Measurements from ENCODE around the gene DAG1. TPM values are rescaled to one million over a fixed set of nuclear protein-coding genes. Genes with fewer than 3 reads are reported as not detected.
A peak's percentile ranks its signal among the peaks of the same experiment; 100 is the strongest.

DAG1 gene
- total RNA-seq, 1 experiment from 2014 or later: 93.0 TPM

DNA sequence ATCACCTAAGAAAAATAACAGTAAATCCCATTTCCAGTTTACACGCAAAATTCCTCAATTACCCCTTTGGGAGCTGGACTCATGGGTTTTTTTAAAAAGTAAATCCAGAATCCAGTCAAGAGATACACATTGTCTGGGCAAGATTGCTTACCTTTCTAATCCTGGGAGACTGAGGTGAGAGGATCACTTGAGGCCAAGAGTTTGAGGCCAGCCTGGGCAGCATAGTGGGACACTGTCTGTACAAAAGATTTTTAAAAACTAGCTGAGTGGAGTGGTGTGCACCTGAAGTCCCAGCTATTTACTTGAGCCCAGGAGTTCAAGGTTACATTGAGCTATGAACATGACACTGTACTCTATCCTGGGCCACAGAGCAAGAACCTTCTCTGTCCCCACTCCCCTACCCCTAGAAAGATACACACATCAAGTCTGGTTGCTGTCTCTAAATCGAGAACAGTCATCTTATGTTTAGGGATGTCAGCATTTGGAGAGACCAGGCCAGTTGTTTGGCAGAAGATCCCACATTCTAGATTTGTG is 39.0 kb downstream of the DAG1 start:
- peak overlapping the region in 1 of 3 experiments; percentile 8; a peak in 1 of 7 replicates for H3K27ac Mint-ChIP-seq
- Histone ChIP-seq H3K9me3 (ENCODE audit: control insufficient read depth, low read depth, low read length) (no peaks in the 10 kb centered on the region), H2AFZ (ENCODE audit: low read length) (no peak overlapping the region), H3K4ac (ENCODE audit: low read depth, low read length) (no peak overlapping the region), H3T11ph (ENCODE audit: low read length) (no peak overlapping the region), H3K4me1 (ENCODE audit: insufficient read depth, low read length) (no peaks in the 10 kb centered on the region), H3K14ac (ENCODE audit: insufficient read depth, low read length) (no peak overlapping the region), H2BK120ac (ENCODE audit: low read depth, low read length, poor library complexity, severe bottlenecking) (no peak overlapping the region), H3K79me1 (ENCODE audit: insufficient read depth, low read depth, low read length, poor library complexity, severe bottlenecking) (peaks cover 5% of the 10 kb centered on the region), H3K27me3 (ENCODE audit: insufficient read depth, low read length) (no peaks in the 10 kb centered on the region), H3K79me2 (ENCODE audit: insufficient read depth, low read length) (peaks cover 2% of the 10 kb centered on the region; the same call in 1 of the 2 replicates), H3K18ac (ENCODE audit: insufficient read length, low read depth, low read length) (no peak overlapping the region), H2BK20ac (ENCODE audit: low read depth, low read length, poor library complexity, severe bottlenecking) (no peak overlapping the region), H2BK12ac (ENCODE audit: insufficient read length, low read depth, low read length) (no peak overlapping the region), H2AK5ac (ENCODE audit: insufficient read length, low read length) (no peak overlapping the region), H3K56ac (ENCODE audit: insufficient read length, low read depth, low read length) (no peak overlapping the region), H2BK5ac (ENCODE audit: insufficient read length, low read length) (no peak overlapping the region), H3K23ac (ENCODE audit: insufficient read length, low read depth, low read length) (no peak overlapping the region), H3K9ac (ENCODE audit: extremely low read depth, insufficient read length, low read length) (no peak overlapping the region), H4K5ac (ENCODE audit: insufficient read length, low read depth, low read length) (no peak overlapping the region), H3K23me2 (ENCODE audit: insufficient read length, low read depth, low read length, poor library complexity, severe bottlenecking) (no peaks in the 10 kb centered on the region), H4K20me1 (ENCODE audit: control insufficient read depth, insufficient read depth, insufficient read length) (no peaks in the 10 kb centered on the region), H3K4me2 (ENCODE audit: insufficient read depth, insufficient read length, low read length) (no peak overlapping the region), H3K27ac (ENCODE audit: insufficient read length, low read depth, low read length) (no peak overlapping the region), H4K8ac (replicated peaks; ENCODE audit: insufficient read length, low read depth, low read length) (no peak overlapping the region), H2BK15ac (ENCODE audit: low read depth, low read length) (no peak overlapping the region), H4K91ac (ENCODE audit: insufficient read length, low read depth, low read length) (no peak overlapping the region)
- DNase-seq: no peak
- TF ChIP-seq CTCF (conservative IDR thresholded peaks at IDR 0.05): no peak
- H3K27me3 Mint-ChIP-seq (ENCODE audit: low read depth): no peaks in the 10 kb centered on the region
- no peaks in the 10 kb centered on the region for H3K9me3 Mint-ChIP-seq
- WGBS (ENCODE audit: extremely low coverage, insufficient read length, low lambda C conversion rate): no CpG with 5 or more reads among the region's 2 CpGs
- H3K4me1 Mint-ChIP-seq: no peaks in the 10 kb centered on the region
- peaks cover 12 to 30% (median 29%) of the 10 kb centered on the region in 3 experiments; a peak in 6 of 7 replicates for H3K36me3 Mint-ChIP-seq (ENCODE audit: insufficient read depth in 1 of 3, low read depth in 3 of 3)
- H3K4me3 Mint-ChIP-seq: no peak overlapping the region

Measured in H9 (cell line).